HG02973 (cell line): ENCODE data around the gene NAGA.
"Not testable (repeated sequence)": the region's sequence is repeated elsewhere in the genome, so short reads cannot be mapped to it uniquely, and the experiment has no call there.

Experiments
- ATAC-seq: cut with Tn5 transposase; IDR thresholded peaks from one replicate; pipeline ENCODE4 v1.9.1; 2021; ENCODE audit warnings: moderate library complexity; ENCODE audit not compliant: unreplicated experiment

The NAGA gene

GRCh38 chr22:42076764-42077485, 6.3 kb upstream of the NAGA start:
- no peak for ATAC-seq

- ATAC-seq, result no peak
Measured at GRCh38 chr22:42074846-42075676, 4.4 kb upstream of the NAGA start.

GRCh38 chr22:42074132-42074811, 3.7 kb upstream of the NAGA start, which contains the start of gene PHETA2:
Gene PHETA2 (plus strand): TSS chr22:42074248. CDS start chr22:42077294, 3,046 bp downstream.
- no peak for ATAC-seq

- no peak for ATAC-seq
Measured at GRCh38 chr22:42073621-42074041, 3.0 kb upstream of the NAGA start.

- ATAC-seq, result no peak
Measured at GRCh38 chr22:42072606-42073330, 2.2 kb upstream of the NAGA start.

- not testable (repeated sequence) for ATAC-seq
Measured at GRCh38 chr22:42071508-42071907, 896 bp upstream of the NAGA start.

- no peak for ATAC-seq
Measured at GRCh38 chr22:42069801-42070516, 653 bp downstream of the NAGA start.

- no peak for ATAC-seq
Measured at GRCh38 chr22:42068291-42068690, 2.3 kb downstream of the NAGA start.

GRCh38 chr22:42067671-42068251, 2.9 kb downstream of the NAGA start:
- ATAC-seq, result no peak

- ATAC-seq, result no peak
Measured at GRCh38 chr22:42066937-42067336, 3.7 kb downstream of the NAGA start.

GRCh38 chr22:42066126-42066761, 4.4 kb downstream of the NAGA start:
- ATAC-seq, result no peak

- no peak for ATAC-seq
Measured at GRCh38 chr22:42065438-42066125, 5.0 kb downstream of the NAGA start.

GRCh38 chr22:42064629-42065028, 6.0 kb downstream of the NAGA start:
- no peak for ATAC-seq

GRCh38 chr22:42062506-42063170, 8.0 kb downstream of the NAGA start:
- ATAC-seq, result no peak

GRCh38 chr22:42061041-42061440, 9.6 kb downstream of the NAGA start:
- no peak for ATAC-seq

- no peak for ATAC-seq
Measured at GRCh38 chr22:42060489-42060888, 10.1 kb downstream of the NAGA start.

- no peak for ATAC-seq
Measured at GRCh38 chr22:42056757-42057511, 13.7 kb downstream of the NAGA start.

- ATAC-seq, result no peak
Measured at GRCh38 chr22:42052765-42053164, 17.8 kb downstream of the NAGA start.
